GM15510 (cell line): ENCODE data around the gene CCDC27.

Experiments used
- POLR2A ChIP-seq: IDR thresholded peaks from 3 replicates; pipeline ENCODE4 v1.6.1; 2011; ENCODE audit warnings: borderline replicate concordance; ENCODE audit not compliant: insufficient read length; ENCODE audit errors: extremely low read depth

CCDC27 gene

GRCh38 chr1:3752400-3752945 lies at the start of gene CCDC27:
CCDC27 (plus strand) TSS chr1:3752450; CDS start chr1:3752482, 32 bp downstream.
- no peak for TF ChIP-seq POLR2A

GRCh38 chr1:3702528-3702927 lies 49.7 kb upstream of the CCDC27 start:
- no peak for TF ChIP-seq POLR2A

- TF ChIP-seq POLR2A, result no peak
These were observed 49.1 kb upstream of the CCDC27 start for GRCh38 chr1:3702990-3703728.

- no peak for TF ChIP-seq POLR2A
These were observed 48.4 kb upstream of the CCDC27 start for GRCh38 chr1:3703786-3704371.

GRCh38 chr1:3705341-3705950 lies 46.8 kb upstream of the CCDC27 start:
- TF ChIP-seq POLR2A, result no peak

- no peak for TF ChIP-seq POLR2A
These were observed 45.5 kb upstream of the CCDC27 start for GRCh38 chr1:3706651-3707297.

- no peak for TF ChIP-seq POLR2A
These were observed 44.8 kb upstream of the CCDC27 start for GRCh38 chr1:3707298-3707938.

GRCh38 chr1:3707939-3708328 lies 44.3 kb upstream of the CCDC27 start:
- TF ChIP-seq POLR2A, result no peak

- TF ChIP-seq POLR2A, result no peak
These were observed 43.5 kb upstream of the CCDC27 start for GRCh38 chr1:3708791-3709190.

GRCh38 chr1:3710251-3710650 lies 42.0 kb upstream of the CCDC27 start:
- no peak for TF ChIP-seq POLR2A

GRCh38 chr1:3711381-3711779 lies 40.9 kb upstream of the CCDC27 start:
- TF ChIP-seq POLR2A, result no peak

GRCh38 chr1:3711780-3712451 lies 40.3 kb upstream of the CCDC27 start:
- no peak for TF ChIP-seq POLR2A

- TF ChIP-seq POLR2A, result no peak
These were observed 39.4 kb upstream of the CCDC27 start for GRCh38 chr1:3712573-3713535.
